SK-N-MC (cell line): ENCODE results near the gene TGFB1.

Experiments used
- EZH2 ChIP-seq: fragments of 200-600 bp; sonication (generic); IDR thresholded peaks from one replicate; pipeline ENCODE4 v1.6.1; 2017; ENCODE audit warnings: antibody characterized with exemption
- POLR2AphosphoS5 ChIP-seq: IDR thresholded peaks from 2 replicates; pipeline ENCODE4 v1.6.1; 2012; ENCODE audit warnings: mild to moderate bottlenecking, low read depth, low read length, borderline replicate concordance

DNA sequence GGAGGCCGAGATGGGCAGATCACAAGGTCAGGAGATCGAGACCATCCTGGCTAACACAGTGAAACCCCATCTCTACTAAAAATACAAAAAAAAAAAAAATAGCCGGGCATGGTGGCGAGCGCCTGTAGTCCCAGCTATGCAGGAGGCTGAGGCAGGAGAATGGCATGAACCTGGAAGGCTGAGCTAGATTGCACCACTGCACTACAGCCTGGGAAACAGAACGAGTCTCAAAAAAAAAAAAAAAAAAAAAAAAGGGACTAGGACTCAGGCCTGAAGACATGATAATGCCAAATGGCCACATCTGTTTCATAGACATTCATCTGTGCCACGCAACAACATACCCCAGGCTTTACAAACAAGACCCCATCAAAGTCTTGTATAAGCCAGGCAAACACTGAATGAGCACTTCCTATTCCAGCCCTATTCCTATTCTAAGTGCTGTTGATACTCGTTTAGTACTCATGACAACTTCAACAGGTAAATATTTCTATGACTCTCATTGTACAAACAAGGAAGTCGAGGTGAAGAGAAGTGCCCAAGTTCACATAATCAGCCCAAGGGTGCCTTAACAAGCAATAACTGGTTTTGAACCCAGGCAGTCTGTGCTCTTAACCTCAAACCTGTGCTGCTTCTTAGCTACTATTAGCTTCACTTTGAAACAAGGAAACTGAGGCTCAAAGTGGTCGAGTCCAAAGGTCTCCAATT lies 8.6 kb upstream of the TGFB1 start:
- TF ChIP-seq EZH2 (no peak), POLR2AphosphoS5 (no peak)
